GM15510 (cell line): ENCODE results near the gene BBIP1.

ENCODE experiments used
- POLR2A ChIP-seq: IDR thresholded peaks from 3 replicates; pipeline ENCODE4 v1.6.1; 2011; ENCODE audit warnings: borderline replicate concordance; ENCODE audit not compliant: insufficient read length; ENCODE audit errors: extremely low read depth

Gene BBIP1

GRCh38 chr10:110862961-110863360, 56.0 kb downstream of the BBIP1 start:
- no peak for TF ChIP-seq POLR2A

- no peak for TF ChIP-seq POLR2A
These were observed 56.9 kb downstream of the BBIP1 start for GRCh38 chr10:110861930-110862649.

- no peak for TF ChIP-seq POLR2A
These were observed 57.5 kb downstream of the BBIP1 start for GRCh38 chr10:110861476-110861875.

GRCh38 chr10:110860576-110861241, 58.3 kb downstream of the BBIP1 start:
- peak; percentile 30 for TF ChIP-seq POLR2A

- no peak for TF ChIP-seq POLR2A
These were observed 59.0 kb downstream of the BBIP1 start for GRCh38 chr10:110859973-110860376.

GRCh38 chr10:110859206-110859972, 59.6 kb downstream of the BBIP1 start:
- TF ChIP-seq POLR2A: no peak

GRCh38 chr10:110858297-110858934, 60.6 kb downstream of the BBIP1 start:
- no peak for TF ChIP-seq POLR2A

- no peak for TF ChIP-seq POLR2A
These were observed 61.5 kb downstream of the BBIP1 start for GRCh38 chr10:110857265-110858171.

GRCh38 chr10:110853921-110854605, 64.9 kb downstream of the BBIP1 start:
- TF ChIP-seq POLR2A: no peak

GRCh38 chr10:110852947-110853346, 66.0 kb downstream of the BBIP1 start:
- no peak for TF ChIP-seq POLR2A

GRCh38 chr10:110852255-110852896, 66.6 kb downstream of the BBIP1 start:
- no peak for TF ChIP-seq POLR2A

GRCh38 chr10:110851020-110851612, 67.9 kb downstream of the BBIP1 start:
- no peak for TF ChIP-seq POLR2A

- no peak for TF ChIP-seq POLR2A
These were observed 68.9 kb downstream of the BBIP1 start for GRCh38 chr10:110850099-110850498.
